ENCODE results near the gene MFF. TPM values are rescaled to one million over a fixed set of nuclear protein-coding genes. Genes with fewer than 3 reads are reported as not detected.
"Not testable (repeated sequence)": the region's sequence is repeated elsewhere in the genome, so short reads cannot be mapped to it uniquely, and the experiment has no call there.

The MFF gene
- total and polyA plus RNA-seq, 2 donors (not counting 1 experiment from before 2014, with no cell fraction given) = 77.9 to 174 TPM

- no peaks in the 10 kb centered on the region for H3K27me3 ChIP-seq (ENCODE audit: control insufficient read depth, insufficient read depth, low read length)
- no peak overlapping the region for H3K4me3 ChIP-seq (replicated peaks in 1 of 4; ENCODE audit: control extremely low read depth in 1 of 4, insufficient read depth in 1 of 4, low read depth in 3 of 4, low read length in 4 of 4)
- H2AFZ ChIP-seq (ENCODE audit: low read length) = no peak overlapping the region
- TF ChIP-seq CTCF (conservative IDR thresholded peaks at IDR 0.05 in 1 of 2, IDR thresholded peaks at IDR 0.05 in 1 of 2; ENCODE audit: low read depth in 1 of 2, low read length in 2 of 2) (no peak), EZH2 (IDR thresholded peaks at IDR 0.05; ENCODE audit: low read length, missing control alignments) (no peak)
- H3K4me2 ChIP-seq (ENCODE audit: extremely low read depth, insufficient read depth, low read length) = no peak overlapping the region
- no peaks in the 10 kb centered on the region for H3K79me2 ChIP-seq (ENCODE audit: control insufficient read depth, insufficient read depth, low read length)
- H3K27ac ChIP-seq (ENCODE audit: insufficient read depth, low read length) = no peak overlapping the region
- H3K9ac ChIP-seq (ENCODE audit: insufficient read depth, low read length) = no peak overlapping the region
- H3K4me1 ChIP-seq (ENCODE audit: control insufficient read depth, extremely low read depth, insufficient read depth, low read length) = peaks cover 2% of the 10 kb centered on the region
- H4K20me1 ChIP-seq (ENCODE audit: control insufficient read depth, extremely low read depth, insufficient read depth, low read length) = no peaks in the 10 kb centered on the region
- no peaks in the 10 kb centered on the region for H3K36me3 ChIP-seq (ENCODE audit: control insufficient read depth, insufficient read depth, low read length)
- no peaks in the 10 kb centered on the region for H3K9me3 ChIP-seq (ENCODE audit: control insufficient read depth, insufficient read depth, low read depth, low read length)
- no peak for DNase-seq (ENCODE audit: low read depth in 2 of 2)
These were observed 58.6 kb downstream of the MFF start for GRCh38 chr2:227383686-227384085.

GRCh38 chr2:227386630-227387029, 61.6 kb downstream of the MFF start:
- no peak overlapping the region for H3K9ac ChIP-seq (ENCODE audit: insufficient read depth, low read length)
- no peak overlapping the region for H3K4me3 ChIP-seq (replicated peaks in 1 of 4; ENCODE audit: control extremely low read depth in 1 of 4, insufficient read depth in 1 of 4, low read depth in 3 of 4, low read length in 4 of 4)
- H3K4me1 ChIP-seq (ENCODE audit: control insufficient read depth, extremely low read depth, insufficient read depth, low read length) = peaks cover 2% of the 10 kb centered on the region
- H3K27ac ChIP-seq (ENCODE audit: insufficient read depth, low read length) = no peak overlapping the region
- H3K9me3 ChIP-seq (ENCODE audit: control insufficient read depth, insufficient read depth, low read depth, low read length) = no peaks in the 10 kb centered on the region
- H3K27me3 ChIP-seq (ENCODE audit: control insufficient read depth, insufficient read depth, low read length) = no peaks in the 10 kb centered on the region
- no peaks in the 10 kb centered on the region for H4K20me1 ChIP-seq (ENCODE audit: control insufficient read depth, extremely low read depth, insufficient read depth, low read length)
- no peak overlapping the region for H3K4me2 ChIP-seq (ENCODE audit: extremely low read depth, insufficient read depth, low read length)
- no peak for DNase-seq (ENCODE audit: low read depth in 2 of 2)
- no peaks in the 10 kb centered on the region for H3K36me3 ChIP-seq (ENCODE audit: control insufficient read depth, insufficient read depth, low read length)
- H3K79me2 ChIP-seq (ENCODE audit: control insufficient read depth, insufficient read depth, low read length) = no peaks in the 10 kb centered on the region
- TF ChIP-seq EZH2 (IDR thresholded peaks at IDR 0.05; ENCODE audit: low read length, missing control alignments) (no peak), CTCF (conservative IDR thresholded peaks at IDR 0.05 in 1 of 2, IDR thresholded peaks at IDR 0.05 in 1 of 2; ENCODE audit: low read depth in 1 of 2, low read length in 2 of 2) (no peak)
- no peak overlapping the region for H2AFZ ChIP-seq (ENCODE audit: low read length)

- not testable (repeated sequence) for H3K27me3 ChIP-seq (ENCODE audit: control insufficient read depth, insufficient read depth, low read length); DNase-seq (ENCODE audit: low read depth in 2 of 2); H3K4me2 ChIP-seq (ENCODE audit: extremely low read depth, insufficient read depth, low read length); H3K79me2 ChIP-seq (ENCODE audit: control insufficient read depth, insufficient read depth, low read length); H3K36me3 ChIP-seq (ENCODE audit: control insufficient read depth, insufficient read depth, low read length); H2AFZ ChIP-seq (ENCODE audit: low read length); H3K4me3 ChIP-seq (replicated peaks in 1 of 4; ENCODE audit: control extremely low read depth in 1 of 4, insufficient read depth in 1 of 4, low read depth in 3 of 4, low read length in 4 of 4); H3K9ac ChIP-seq (ENCODE audit: insufficient read depth, low read length); H3K4me1 ChIP-seq (ENCODE audit: control insufficient read depth, extremely low read depth, insufficient read depth, low read length); H4K20me1 ChIP-seq (ENCODE audit: control insufficient read depth, extremely low read depth, insufficient read depth, low read length); H3K9me3 ChIP-seq (ENCODE audit: control insufficient read depth, insufficient read depth, low read depth, low read length)
- peak within 1 kb of the TSS; percentile 80 for H3K27ac ChIP-seq (ENCODE audit: insufficient read depth, low read length)
These were observed 62.5 kb downstream of the MFF start, which contains the start of gene SCYGR1 for GRCh38 chr2:227387583-227387982. Gene SCYGR1, minus strand, starts transcription at chr2:227387949. Its CDS starts 0 bp downstream, at chr2:227387949.

Data from fibroblast of lung (primary cell).